Esophagus squamous epithelium (tissue), 4 donors: ENCODE data around the gene RSPO3.

Source experiments
- CTCF ChIP-seq, 6 experiments: fragments of 450-650 bp in 4 of 6; fragments of 200-600 bp in 2 of 6; sonication (generic) in 2 of 6; IDR thresholded peaks; one replicate each; pipeline ENCODE4 v1.5.1; 2016 to 2019; ENCODE audit warnings: antibody characterized with exemption in 6 of 6, mild to moderate bottlenecking in 4 of 6, moderate library complexity in 4 of 6
- POLR2A ChIP-seq, 4 donors: fragments of 450-650 bp; IDR thresholded peaks; one replicate each; pipeline ENCODE4 v1.6.1; 2017; ENCODE audit warnings: antibody characterized with exemption in 4 of 4, mild to moderate bottlenecking in 4 of 4, moderate library complexity in 3 of 4

DNA sequence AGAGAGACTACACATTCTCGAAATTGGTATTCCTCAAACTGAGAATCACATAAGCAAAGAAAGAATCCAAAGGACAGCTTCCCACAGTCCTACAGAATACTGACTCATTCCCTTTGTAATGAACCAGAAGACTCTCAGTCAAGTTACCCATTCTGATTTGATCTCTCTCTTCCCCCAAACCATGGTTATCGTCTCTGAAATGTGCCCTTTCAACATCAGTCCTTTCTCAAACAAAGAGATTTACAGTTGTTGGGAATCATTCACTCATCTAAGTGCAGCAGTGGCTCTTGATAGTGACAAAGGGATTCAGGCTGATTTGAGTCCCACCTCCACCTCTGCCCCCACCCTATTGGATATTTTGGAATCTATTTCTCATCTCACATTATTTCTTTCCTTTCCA, 15.0 kb upstream of the RSPO3 start:
- TF ChIP-seq CTCF (IDR thresholded peaks at IDR 0.05) (no peak), POLR2A (IDR thresholded peaks at IDR 0.05) (no peak)
